HepG2 (cell line): ENCODE data around the gene RBBP8NL. TPM values are rescaled to one million over a fixed set of nuclear protein-coding genes. Genes with fewer than 3 reads are reported as not detected.

ENCODE experiments used
- ATAC-seq: fragments of 200-7000 bp; cut with Tn5 transposase; 3 replicates; pipeline ENCODE4 v1.9.1; 2020; ENCODE audit warnings: mild to moderate bottlenecking, moderate library complexity
- BruUV-seq: library from RNA; stranded (reverse); fragments of 400-500 nt; replicated peaks from 2 replicates; lab custom pipeline; 2021; lab: Mats Ljungman, UMichigan
- CTCF ChIA-PET: fragments of 300-600 bp; formaldehyde crosslinking; extraction: SDS; loops from one replicate; lab custom pipeline; 2021; ENCODE audit warnings: low total read pairs, inconsistent platforms, low intra/inter-chr PET ratio; lab: Yijun Ruan, JAX
- POLR2A ChIA-PET: fragments of 350-600 bp; sonication (Branson Sonifier 250); formaldehyde crosslinking; loops from one replicate; lab custom pipeline; 2020; ENCODE audit warnings: antibody characterized with exemption, inconsistent platforms; lab: Yijun Ruan, JAX
- DNase-seq: peaks from one replicate; pipeline ENCODE4 v3.0.0-alpha.2; 2015; ENCODE audit warnings: low spot score
- FAIRE-seq: peaks from 3 replicates; lab custom pipeline; 2011; peaks lifted over from hg19 to GRCh38; lab: Jason Lieb, UNC
- H2AFZ ChIP-seq: one replicate; pipeline ENCODE4 v1.6.1; 2011; ENCODE audit warnings: low read length, inconsistent platforms
- H3K27ac ChIP-seq: fragments of 300-600 bp; 3 replicates; pipeline ENCODE4 v1.8.0; 2011; ENCODE audit warnings: mixed run types, mild to moderate bottlenecking, mixed read lengths, low read length, inconsistent platforms; ENCODE audit not compliant: insufficient read depth; ENCODE audit errors: extremely low read length
- H3K27me3 ChIP-seq, 2 experiments: fragments of 200-600 bp in 1 of 2; 2 replicates in 1 of 2; 3 replicates in 1 of 2; pipeline versions ENCODE4 v1.6.0 to v1.8.0; 2011; ENCODE audit warnings: low read length in 2 of 2, mild to moderate bottlenecking in 2 of 2, moderate library complexity in 2 of 2, inconsistent platforms in 1 of 2; ENCODE audit not compliant: insufficient read depth in 2 of 2, control insufficient read depth in 1 of 2
- H3K36me3 ChIP-seq, 2 experiments: fragments of 200-600 bp in 1 of 2; replicated peaks in 1 of 2; 2 replicates in 1 of 2; 3 replicates in 1 of 2; pipeline versions ENCODE4 v1.5.1 to v1.8.0; 2011; ENCODE audit warnings: low read length in 2 of 2, inconsistent platforms in 1 of 2; ENCODE audit not compliant: insufficient read depth in 2 of 2, control insufficient read depth in 1 of 2
- H3K4me1 ChIP-seq: 2 replicates; pipeline ENCODE4 v1.5.1; 2012; ENCODE audit warnings: low read length, inconsistent platforms; ENCODE audit not compliant: insufficient read depth
- H3K4me2 ChIP-seq: 2 replicates; pipeline ENCODE4 v1.6.0; 2011; ENCODE audit warnings: low read depth, low read length, inconsistent platforms
- H3K4me3 ChIP-seq, 3 experiments: fragments of 200-600 bp in 1 of 3; sonication (generic), shearing (Covaris generic) in 1 of 3; replicated peaks in 1 of 3; 2 replicates each; pipeline ENCODE4 v1.5.1; 2011 to 2016; ENCODE audit warnings: low read length in 3 of 3, inconsistent platforms in 2 of 3, low read depth in 2 of 3, mild to moderate bottlenecking in 2 of 3, control low read depth in 1 of 3, mixed read lengths in 1 of 3; ENCODE audit not compliant: insufficient read depth in 1 of 3
- H3K79me2 ChIP-seq: one replicate; pipeline ENCODE4 v1.6.1; 2011; ENCODE audit warnings: low read length, inconsistent platforms; ENCODE audit not compliant: insufficient read depth
- H3K9ac ChIP-seq: 2 replicates; pipeline ENCODE4 v1.6.0; 2011; ENCODE audit warnings: mild to moderate bottlenecking, low read depth, low read length, inconsistent platforms; ENCODE audit not compliant: insufficient read depth
- H3K9me3 ChIP-seq: 2 replicates; pipeline ENCODE4 v1.5.1; 2012; ENCODE audit warnings: mild to moderate bottlenecking, low read length
- H4K20me1 ChIP-seq: 2 replicates; pipeline ENCODE4 v1.6.0; 2011; ENCODE audit warnings: inconsistent platforms, mild to moderate bottlenecking, low read length, moderate library complexity; ENCODE audit not compliant: insufficient read depth
- DMAP1 ChIP-seq: IDR thresholded peaks from 2 replicates; pipeline ENCODE4 v1.6.1; 2016
- HMGA1 ChIP-seq: sonication (generic); formaldehyde crosslinking; conservative IDR thresholded peaks from 2 replicates; pipeline ENCODE4 v1.4.0; 2020; ENCODE audit warnings: missing genetic modification reagents
- HNRNPH1 ChIP-seq: fragments of 200-400 bp; formaldehyde crosslinking; optimal IDR thresholded peaks from 2 replicates; pipeline ENCODE3; 2017; ENCODE audit warnings: mild to moderate bottlenecking, low read depth, low read length
- IRF1 ChIP-seq: sonication (generic); formaldehyde crosslinking; IDR thresholded peaks from 2 replicates; pipeline ENCODE4 v1.4.0; 2020; ENCODE audit warnings: low read depth, mild to moderate bottlenecking, missing genetic modification reagents
- JUN ChIP-seq: sonication (generic); formaldehyde crosslinking; IDR thresholded peaks from 2 replicates; pipeline ENCODE4 v1.4.0; 2020; ENCODE audit warnings: mild to moderate bottlenecking, missing genetic modification reagents
- KDM5A ChIP-seq: fragments of 200-600 bp; sonication (generic); IDR thresholded peaks from 2 replicates; pipeline ENCODE4 v1.7.0; 2018; ENCODE audit warnings: antibody characterized with exemption, mild to moderate bottlenecking, low read length, borderline replicate concordance
- MAZ ChIP-seq, 2 experiments: sonication (generic) in 1 of 2; formaldehyde crosslinking in 1 of 2; IDR thresholded peaks; 2 replicates each; pipeline versions ENCODE4 v1.5.0 to v1.6.1; 2012 to 2020; ENCODE audit warnings: low read depth in 2 of 2, mild to moderate bottlenecking in 2 of 2, borderline replicate concordance in 1 of 2, improper control_type of control experiment in 1 of 2, low read length in 1 of 2, missing genetic modification reagents in 1 of 2, moderate library complexity in 1 of 2
- NKX3-1 ChIP-seq: sonication (generic); formaldehyde crosslinking; IDR thresholded peaks from 2 replicates; pipeline ENCODE4 v1.5.0; 2020; ENCODE audit warnings: missing genetic modification reagents
- PAF1 ChIP-seq: IDR thresholded peaks from 2 replicates; pipeline ENCODE4 v1.6.1; 2016; ENCODE audit warnings: missing genetic modification reagents, missing compliant biosample characterization
- PCBP1 ChIP-seq: fragments of 200-400 bp; formaldehyde crosslinking; IDR thresholded peaks from 2 replicates; pipeline ENCODE4 v1.6.1; 2017; ENCODE audit warnings: mild to moderate bottlenecking, low read depth, low read length, borderline replicate concordance
- PHF8 ChIP-seq: sonication (generic); formaldehyde crosslinking; IDR thresholded peaks from 2 replicates; pipeline ENCODE4 v1.5.0; 2020; ENCODE audit warnings: missing genetic modification reagents
- POLR2AphosphoS5 ChIP-seq: IDR thresholded peaks from 2 replicates; pipeline ENCODE4 v1.6.1; 2012; ENCODE audit warnings: low read depth, low read length
- RFX3 ChIP-seq: IDR thresholded peaks from 2 replicates; pipeline ENCODE4 v1.6.1; 2016; ENCODE audit warnings: missing biosample characterization, missing genetic modification reagents
- SAP130 ChIP-seq: IDR thresholded peaks from 2 replicates; pipeline ENCODE4 v1.6.1; 2016; ENCODE audit warnings: low read depth
- SCMH1 ChIP-seq: sonication (generic); formaldehyde crosslinking; IDR thresholded peaks from 2 replicates; pipeline ENCODE4 v1.9.0; 2021; ENCODE audit warnings: missing genetic modification reagents, mild to moderate bottlenecking, borderline replicate concordance
- SRSF1 ChIP-seq: fragments of 200-400 bp; formaldehyde crosslinking; optimal IDR thresholded peaks from 2 replicates; pipeline ENCODE3; 2017; ENCODE audit warnings: mild to moderate bottlenecking, low read depth, low read length, moderate library complexity
- ZNF333 ChIP-seq: sonication (generic); formaldehyde crosslinking; IDR thresholded peaks from 2 replicates; pipeline ENCODE4 v1.4.0; 2020; ENCODE audit warnings: mild to moderate bottlenecking, missing genetic modification reagents, borderline replicate concordance
- ZNF607 ChIP-seq: sonication (generic); formaldehyde crosslinking; IDR thresholded peaks from 2 replicates; pipeline ENCODE4 v1.5.1; 2020; ENCODE audit warnings: missing genetic modification reagents, mild to moderate bottlenecking, borderline replicate concordance
- ZNF780A ChIP-seq: sonication (generic); formaldehyde crosslinking; IDR thresholded peaks from 2 replicates; pipeline ENCODE4 v1.8.0; 2022; ENCODE audit warnings: mild to moderate bottlenecking, missing genetic modification reagents, moderate library complexity
- ZNF781 ChIP-seq: sonication (generic); formaldehyde crosslinking; IDR thresholded peaks from 2 replicates; pipeline ENCODE4 v1.5.1; 2020; ENCODE audit warnings: borderline replicate concordance, mild to moderate bottlenecking, missing genetic modification reagents; ENCODE audit errors: not compliant biosample characterization
- ZSCAN29 ChIP-seq: sonication (generic); formaldehyde crosslinking; conservative IDR thresholded peaks from 2 replicates; pipeline ENCODE4 v1.4.0; 2020; ENCODE audit warnings: mild to moderate bottlenecking, missing genetic modification reagents
- WGBS: methylation state at CpG from one replicate; pipeline ENCODE4 v1.1.6; 2017; ENCODE audit warnings: low lambda C conversion rate; 5-methylcytosine and 5-hydroxymethylcytosine counted together
- in situ Hi-C: cut with HindIII; loops from 2 replicates; pipeline ENCODE4 v1.10.0; 2017; ENCODE audit warnings: low pct_unique_long_range_greater_than_20kb; ENCODE audit not compliant: extremely low pct_ligation_motif_present
- intact Hi-C: fragments of 100-400 bp; cut with micrococcal nuclease; formaldehyde crosslinking; loops from one replicate; pipeline ENCODE4 v1.10.0; 2022; ENCODE audit not compliant: unreplicated experiment
- polyA plus RNA-seq, 8 experiments: library from polyadenylated mRNA; depleted of rRNA in 3 of 8; stranded (reverse) in 7 of 8; unstranded in 1 of 8; fragments of >200 nt; fragmentation: Illumina TruSeq in 4 of 8; extraction: Trizol in 4 of 8; gene quantifications; 2 replicates each; pipeline versions ENCODE4 v1.2.1 to v1.2.3, GENCODE V29; 2011 to 2016; ENCODE audit warnings: low read depth in 4 of 8, missing spikeins in 1 of 8, mixed read lengths in 1 of 8; ENCODE audit not compliant: insufficient read depth in 1 of 8
- total RNA-seq, 5 experiments: library from RNA; depleted of rRNA; stranded (reverse); fragments of >200 nt; fragmentation: Illumina TruSeq; extraction: Trizol; gene quantifications; 2 replicates each; pipeline ENCODE4 v1.2.3, GENCODE V29; 2016; ENCODE audit warnings: low read depth in 1 of 5
- TF ChIP-seq, protein P1 (sequence below): sonication (generic); formaldehyde crosslinking; conservative IDR thresholded peaks from 2 replicates; pipeline ENCODE4 v1.8.1; 2023; ENCODE audit warnings: missing genetic modification reagents
- TF ChIP-seq, protein P2 (sequence below): sonication (generic); formaldehyde crosslinking; IDR thresholded peaks from 2 replicates; pipeline ENCODE4 v1.8.1; 2023; ENCODE audit warnings: mild to moderate bottlenecking, inconsistent platforms, moderate library complexity, missing genetic modification reagents, borderline replicate concordance

The RBBP8NL gene
- total and polyA plus RNA-seq, 2 of the 13 experiments (the other 11 are each of a cell fraction or from before 2014, with no cell fraction given), result 0.69 to 0.86 TPM

DNA sequence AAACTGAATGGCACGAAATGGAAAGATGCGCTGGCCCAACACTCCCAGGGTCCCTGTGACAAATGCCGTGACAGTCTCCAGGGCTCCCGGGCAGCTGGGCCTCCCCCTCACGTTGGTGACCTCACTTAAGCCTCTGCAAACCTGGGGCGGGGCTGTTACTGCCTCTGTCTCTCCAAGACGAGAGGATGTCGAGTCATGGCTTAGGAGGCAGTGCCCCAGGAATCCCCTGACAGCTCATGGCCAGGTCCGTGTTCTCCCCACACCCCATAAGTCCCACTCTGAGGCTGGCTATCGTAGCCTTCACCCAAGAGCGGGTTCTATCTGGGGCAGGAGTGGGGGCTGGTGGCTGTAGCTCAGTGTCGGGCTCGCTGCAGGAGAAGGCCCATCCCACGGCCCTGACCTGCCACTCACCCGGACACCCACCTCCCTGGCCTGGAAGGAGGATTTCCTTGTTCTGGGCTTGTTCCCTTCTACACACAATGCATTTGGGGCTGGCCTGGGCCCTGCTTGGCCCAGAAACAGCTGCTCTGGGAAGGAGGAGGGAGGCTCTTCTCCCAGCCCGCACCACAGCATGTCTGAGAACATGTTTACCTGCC lies 46.0 kb downstream of the RBBP8NL start:
- Histone ChIP-seq H3K4me2 (no peak overlapping the region), H3K4me1 (peaks cover 37% of the 10 kb centered on the region), H3K4me3 (no peak overlapping the region), H3K9me3 (no peaks in the 10 kb centered on the region), H3K79me2 (peaks cover 14% of the 10 kb centered on the region), H4K20me1 (peaks cover 6% of the 10 kb centered on the region; the same call in 1 of the 2 replicates), H3K27me3 (no peaks in the 10 kb centered on the region; a peak in 2 of 5 replicates), H3K36me3 (0 out of 5 replicates have a peak, but pooled peaks cover 2 to 6% of the 10 kb centered on the region in 2 experiments), H3K9ac (no peak overlapping the region), H2AFZ (no peak overlapping the region), H3K27ac (no peak overlapping the region)
- ChIA-PET CTCF (no interaction called here), POLR2A (interaction anchor here (3.2 kb wide), 1 partner anchor 14 kb away, joined by 51 read pairs; the partner anchor contains the start of gene LAMA5)
- ATAC-seq, result no peak
- WGBS, result 89% methylated on average over 16 of the region's 16 CpGs
- no peak for FAIRE-seq
- BruUV-seq, result no TSS peak
- DNase-seq, result no peak
- intact Hi-C loops (no loop called here), in situ Hi-C loops (no loop called here)
- no peak for TF ChIP-seq SAP130 (CRISPR knock-in tag)
- TF ChIP-seq PAF1 (CRISPR knock-in tag), result 0 out of 2 replicates have a peak, but pooled peaks have one; percentile 7
- TF ChIP-seq NKX3-1, result no peak
- TF ChIP-seq HMGA1 (CRISPR knock-in tag), result no peak
- peak; percentile 14; the same call in 1 of the 2 replicates for TF ChIP-seq POLR2AphosphoS5
- TF ChIP-seq DMAP1, result no peak
- TF ChIP-seq ZNF333 (CRISPR knock-in tag), result no peak
- no peak for TF ChIP-seq MAZ (IDR thresholded peaks at IDR 0.05; ENCODE audit: borderline replicate concordance, low read depth, low read length)
- 0 out of 2 replicates have a peak, but pooled peaks have one; percentile 10 for TF ChIP-seq MAZ (CRISPR knock-in tag; IDR thresholded peaks at IDR 0.05; ENCODE audit: low read depth)
- TF ChIP-seq, protein P1, sequence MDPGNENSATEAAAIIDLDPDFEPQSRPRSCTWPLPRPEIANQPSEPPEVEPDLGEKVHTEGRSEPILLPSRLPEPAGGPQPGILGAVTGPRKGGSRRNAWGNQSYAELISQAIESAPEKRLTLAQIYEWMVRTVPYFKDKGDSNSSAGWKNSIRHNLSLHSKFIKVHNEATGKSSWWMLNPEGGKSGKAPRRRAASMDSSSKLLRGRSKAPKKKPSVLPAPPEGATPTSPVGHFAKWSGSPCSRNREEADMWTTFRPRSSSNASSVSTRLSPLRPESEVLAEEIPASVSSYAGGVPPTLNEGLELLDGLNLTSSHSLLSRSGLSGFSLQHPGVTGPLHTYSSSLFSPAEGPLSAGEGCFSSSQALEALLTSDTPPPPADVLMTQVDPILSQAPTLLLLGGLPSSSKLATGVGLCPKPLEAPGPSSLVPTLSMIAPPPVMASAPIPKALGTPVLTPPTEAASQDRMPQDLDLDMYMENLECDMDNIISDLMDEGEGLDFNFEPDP (CRISPR knock-in tag), result no peak
- TF ChIP-seq ZNF780A (CRISPR knock-in tag), result no peak
- TF ChIP-seq PHF8, result no peak
- TF ChIP-seq ZSCAN29 (CRISPR knock-in tag), result no peak
- TF ChIP-seq HNRNPH1, result peak; percentile 50
- no peak for TF ChIP-seq JUN (CRISPR knock-in tag)
- TF ChIP-seq, protein P2, sequence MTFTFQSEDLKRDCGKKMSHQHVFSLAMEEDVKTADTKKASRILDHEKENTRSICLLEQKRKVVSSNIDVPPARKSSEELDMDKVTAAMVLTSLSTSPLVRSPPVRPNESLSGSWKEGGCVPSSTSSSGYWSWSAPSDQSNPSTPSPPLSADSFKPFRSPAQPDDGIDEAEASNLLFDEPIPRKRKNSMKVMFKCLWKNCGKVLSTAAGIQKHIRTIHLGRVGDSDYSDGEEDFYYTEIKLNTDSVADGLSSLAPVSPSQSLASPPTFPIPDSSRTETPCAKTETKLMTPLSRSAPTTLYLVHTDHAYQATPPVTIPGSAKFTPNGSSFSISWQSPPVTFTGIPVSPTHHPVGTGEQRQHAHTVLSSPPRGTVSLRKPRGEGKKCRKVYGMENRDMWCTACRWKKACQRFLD (CRISPR knock-in tag), result no peak
- no peak for TF ChIP-seq SCMH1 (CRISPR knock-in tag)
- TF ChIP-seq ZNF607 (CRISPR knock-in tag), result no peak
- TF ChIP-seq ZNF781, result no peak
- no peak for TF ChIP-seq KDM5A
- no peak for TF ChIP-seq PCBP1
- no peak for TF ChIP-seq IRF1 (CRISPR knock-in tag)
- no peak for TF ChIP-seq RFX3 (CRISPR knock-in tag)
- TF ChIP-seq SRSF1, result peak; percentile 10
